Heart left ventricle (tissue), 13 donors: ENCODE data around the gene THSD4.

Experiments
- CTCF ChIP-seq, 12 donors: fragments of 200-600 bp; sonication (generic) in 4 of 12; IDR thresholded peaks; one replicate each; pipeline versions ENCODE4 v1.5.0 to v1.8.0; 2018 to 2022; ENCODE audit warnings: antibody characterized with exemption in 12 of 12, mild to moderate bottlenecking in 5 of 12
- POLR2A ChIP-seq, 2 donors: fragments of 450-650 bp; IDR thresholded peaks; one replicate each; pipeline ENCODE4 v1.6.1; 2017; ENCODE audit warnings: antibody characterized with exemption in 2 of 2, mild to moderate bottlenecking in 2 of 2, moderate library complexity in 2 of 2
- donor health status: ischemic (EF 13 %, LVEDD 7.1; RV severe dilation, severe dysfunction).
- donor health status: DM: no; HTN: yes; CAD: no.
- donor health status: DM: no; HTN: no; CAD: no.
- donor health status: ischemic (EF 25% LVEDD 6.9; RV normal size, moderate dysfunction).
- donor health status: ischemic (EF 25% LVEDD 5.7; RV mildly dilated, moderate dysfunction).
- donor health status: ischemic (EF 35%, LVEDD 5.7; RV mildly dilated, moderate dysfunction).
- donor health status: nonischemic (EF 11% LVEDD 7.7; RV severe dilation, severe dysfunction).
- donor health status: DM: yes; HTN: yes; CAD: no.
- donor health status: PGD.
- donor health status: ischemic (EF 29% LVEDD 5.4; RV normal size, mild dysfunction).
- donor health status: nonischemic (EF 23%, LVEDD 6.1; RV moderate dilation, normal function).

GRCh38 chr15:71254491-71254890 is 139.2 kb downstream of the THSD4 start:
- TF ChIP-seq CTCF (IDR thresholded peaks at IDR 0.05), result no peak
- no peak for TF ChIP-seq POLR2A (IDR thresholded peaks at IDR 0.05)
